ENCODE results near the gene EMP1.

Gene EMP1

GRCh38 chr12:13167906-13168305, 28.6 kb upstream of the EMP1 start:
- H3K27me3 Mint-ChIP-seq (ENCODE audit: low read depth, poor library complexity) = peaks cover 5% of the 10 kb centered on the region
- H3K36me3 Mint-ChIP-seq (ENCODE audit: low read depth) = no peaks in the 10 kb centered on the region
- DNase-seq = no peak
- H3K27ac Mint-ChIP-seq = no peak overlapping the region
- no peak for TF ChIP-seq CTCF (IDR thresholded peaks at IDR 0.05)
- H3K4me1 Mint-ChIP-seq = peaks cover 42% of the 10 kb centered on the region
- H3K9me3 Mint-ChIP-seq = peaks cover 12% of the 10 kb centered on the region
- H3K4me3 Mint-ChIP-seq = no peak overlapping the region

GRCh38 chr12:13169272-13169671, 27.3 kb upstream of the EMP1 start:
- no peak for TF ChIP-seq CTCF (IDR thresholded peaks at IDR 0.05)
- Mint-ChIP-seq H3K27me3 (ENCODE audit: low read depth, poor library complexity) (peaks cover 5% of the 10 kb centered on the region), H3K36me3 (ENCODE audit: low read depth) (no peaks in the 10 kb centered on the region), H3K4me1 (peaks cover 56% of the 10 kb centered on the region), H3K27ac (no peak overlapping the region), H3K9me3 (peaks cover 12% of the 10 kb centered on the region), H3K4me3 (no peak overlapping the region)
- no peak for DNase-seq

GRCh38 chr12:13170892-13171490, 25.5 kb upstream of the EMP1 start:
- Mint-ChIP-seq H3K4me3 (no peak overlapping the region), H3K27ac (no peak overlapping the region), H3K27me3 (ENCODE audit: low read depth, poor library complexity) (peaks cover 5% of the 10 kb centered on the region), H3K36me3 (ENCODE audit: low read depth) (no peaks in the 10 kb centered on the region), H3K4me1 (peaks cover 67% of the 10 kb centered on the region), H3K9me3 (peaks cover 12% of the 10 kb centered on the region)
- no peak for DNase-seq
- TF ChIP-seq CTCF (IDR thresholded peaks at IDR 0.05) = no peak

- peak overlapping the region; percentile 62 for H3K4me3 Mint-ChIP-seq
- H3K27ac Mint-ChIP-seq = peak overlapping the region; percentile 43
- H3K4me1 Mint-ChIP-seq = peaks cover 72% of the 10 kb centered on the region
These were observed 24.3 kb upstream of the EMP1 start for GRCh38 chr12:13171921-13172859.

GRCh38 chr12:13173012-13173932, 23.3 kb upstream of the EMP1 start:
- no peak for TF ChIP-seq CTCF (IDR thresholded peaks at IDR 0.05)
- Mint-ChIP-seq H3K27me3 (ENCODE audit: low read depth, poor library complexity) (peaks cover 9% of the 10 kb centered on the region), H3K9me3 (peaks cover 7% of the 10 kb centered on the region), H3K4me1 (peaks cover 78% of the 10 kb centered on the region), H3K36me3 (ENCODE audit: low read depth) (no peaks in the 10 kb centered on the region), H3K4me3 (peak overlapping the region; percentile 64), H3K27ac (peak overlapping the region; percentile 66)
- no peak for DNase-seq

More at GRCh38 chr12:13171921-13172859, 24.3 kb upstream of the EMP1 start:
- H3K27me3 Mint-ChIP-seq (ENCODE audit: low read depth, poor library complexity) = peaks cover 5% of the 10 kb centered on the region
- DNase-seq = peak; percentile 76
- TF ChIP-seq CTCF (IDR thresholded peaks at IDR 0.05) = no peak
- H3K9me3 Mint-ChIP-seq = peaks cover 12% of the 10 kb centered on the region
- no peaks in the 10 kb centered on the region for H3K36me3 Mint-ChIP-seq (ENCODE audit: low read depth)
